ENCODE measurements around the gene GRB10. TPM values are rescaled to one million over a fixed set of nuclear protein-coding genes. Genes with fewer than 3 reads are reported as not detected.

Gene GRB10
- total and polyA plus RNA-seq, 2 experiments from 2014 or later: 35.0 to 154 TPM

GRCh38 chr7:50787825-50788224 is 5.1 kb upstream of the GRB10 start:
- peaks cover 50% of the 10 kb centered on the region for H3K4me1 Mint-ChIP-seq
- Histone ChIP-seq H3K79me2 (replicated peaks; ENCODE audit: insufficient read depth) (peaks cover 97% of the 10 kb centered on the region), H3K4me3 (no peak overlapping the region), H4K20me1 (replicated peaks; ENCODE audit: insufficient read depth) (peaks cover 42% of the 10 kb centered on the region), H3K4me2 (no peak overlapping the region), H3K9me2 (ENCODE audit: insufficient read depth) (0 out of 2 replicates have a peak, but pooled peaks cover 2% of the 10 kb centered on the region), H3K27me3 (ENCODE audit: insufficient read depth) (peaks cover 5% of the 10 kb centered on the region; the same call in 1 of the 2 replicates), H3K4me1 (ENCODE audit: insufficient read depth) (peaks cover 34% of the 10 kb centered on the region), H2AFZ (no peak overlapping the region), H3K36me3 (ENCODE audit: insufficient read depth) (no peaks in the 10 kb centered on the region), H3K27ac (ENCODE audit: low read depth) (no peak overlapping the region), H3F3A (replicated peaks; ENCODE audit: low read depth) (no peaks in the 10 kb centered on the region; the same call in 1 of the 2 replicates)
- H3K36me3 Mint-ChIP-seq (ENCODE audit: low read depth): peaks cover 46% of the 10 kb centered on the region
- TF ChIP-seq ZNF331 (CRISPR knock-in tag; IDR thresholded peaks at IDR 0.05; ENCODE audit: low read depth): no peak
- TF ChIP-seq NANOG (IDR thresholded peaks at IDR 0.05; ENCODE audit: borderline replicate concordance): no peak
- no peak for TF ChIP-seq REST (IDR thresholded peaks at IDR 0.05; ENCODE audit: unreplicated experiment)
- no peak for TF ChIP-seq STAT1 (IDR thresholded peaks at IDR 0.05; ENCODE audit: unreplicated experiment)
- no peak for TF ChIP-seq CTCF (conservative IDR thresholded peaks at IDR 0.05; ENCODE audit: low read depth in 2 of 2)
- TF ChIP-seq JUNB (IDR thresholded peaks at IDR 0.05; ENCODE audit: unreplicated experiment): no peak
- no peak for TF ChIP-seq POLR2AphosphoS5 (IDR thresholded peaks at IDR 0.05; ENCODE audit: low read depth)
- no peak for TF ChIP-seq EZH2 (IDR thresholded peaks at IDR 0.05; ENCODE audit: low read depth, unreplicated experiment)
- no peak for TF ChIP-seq EZH2phosphoT487 (IDR thresholded peaks at IDR 0.05; ENCODE audit: unreplicated experiment)
- no peak for TF ChIP-seq CREB1 (CRISPR knock-in tag; IDR thresholded peaks at IDR 0.05; ENCODE audit: low read depth)
- no peak for TF ChIP-seq ETS1 (IDR thresholded peaks at IDR 0.05)
- TF ChIP-seq, protein P1, sequence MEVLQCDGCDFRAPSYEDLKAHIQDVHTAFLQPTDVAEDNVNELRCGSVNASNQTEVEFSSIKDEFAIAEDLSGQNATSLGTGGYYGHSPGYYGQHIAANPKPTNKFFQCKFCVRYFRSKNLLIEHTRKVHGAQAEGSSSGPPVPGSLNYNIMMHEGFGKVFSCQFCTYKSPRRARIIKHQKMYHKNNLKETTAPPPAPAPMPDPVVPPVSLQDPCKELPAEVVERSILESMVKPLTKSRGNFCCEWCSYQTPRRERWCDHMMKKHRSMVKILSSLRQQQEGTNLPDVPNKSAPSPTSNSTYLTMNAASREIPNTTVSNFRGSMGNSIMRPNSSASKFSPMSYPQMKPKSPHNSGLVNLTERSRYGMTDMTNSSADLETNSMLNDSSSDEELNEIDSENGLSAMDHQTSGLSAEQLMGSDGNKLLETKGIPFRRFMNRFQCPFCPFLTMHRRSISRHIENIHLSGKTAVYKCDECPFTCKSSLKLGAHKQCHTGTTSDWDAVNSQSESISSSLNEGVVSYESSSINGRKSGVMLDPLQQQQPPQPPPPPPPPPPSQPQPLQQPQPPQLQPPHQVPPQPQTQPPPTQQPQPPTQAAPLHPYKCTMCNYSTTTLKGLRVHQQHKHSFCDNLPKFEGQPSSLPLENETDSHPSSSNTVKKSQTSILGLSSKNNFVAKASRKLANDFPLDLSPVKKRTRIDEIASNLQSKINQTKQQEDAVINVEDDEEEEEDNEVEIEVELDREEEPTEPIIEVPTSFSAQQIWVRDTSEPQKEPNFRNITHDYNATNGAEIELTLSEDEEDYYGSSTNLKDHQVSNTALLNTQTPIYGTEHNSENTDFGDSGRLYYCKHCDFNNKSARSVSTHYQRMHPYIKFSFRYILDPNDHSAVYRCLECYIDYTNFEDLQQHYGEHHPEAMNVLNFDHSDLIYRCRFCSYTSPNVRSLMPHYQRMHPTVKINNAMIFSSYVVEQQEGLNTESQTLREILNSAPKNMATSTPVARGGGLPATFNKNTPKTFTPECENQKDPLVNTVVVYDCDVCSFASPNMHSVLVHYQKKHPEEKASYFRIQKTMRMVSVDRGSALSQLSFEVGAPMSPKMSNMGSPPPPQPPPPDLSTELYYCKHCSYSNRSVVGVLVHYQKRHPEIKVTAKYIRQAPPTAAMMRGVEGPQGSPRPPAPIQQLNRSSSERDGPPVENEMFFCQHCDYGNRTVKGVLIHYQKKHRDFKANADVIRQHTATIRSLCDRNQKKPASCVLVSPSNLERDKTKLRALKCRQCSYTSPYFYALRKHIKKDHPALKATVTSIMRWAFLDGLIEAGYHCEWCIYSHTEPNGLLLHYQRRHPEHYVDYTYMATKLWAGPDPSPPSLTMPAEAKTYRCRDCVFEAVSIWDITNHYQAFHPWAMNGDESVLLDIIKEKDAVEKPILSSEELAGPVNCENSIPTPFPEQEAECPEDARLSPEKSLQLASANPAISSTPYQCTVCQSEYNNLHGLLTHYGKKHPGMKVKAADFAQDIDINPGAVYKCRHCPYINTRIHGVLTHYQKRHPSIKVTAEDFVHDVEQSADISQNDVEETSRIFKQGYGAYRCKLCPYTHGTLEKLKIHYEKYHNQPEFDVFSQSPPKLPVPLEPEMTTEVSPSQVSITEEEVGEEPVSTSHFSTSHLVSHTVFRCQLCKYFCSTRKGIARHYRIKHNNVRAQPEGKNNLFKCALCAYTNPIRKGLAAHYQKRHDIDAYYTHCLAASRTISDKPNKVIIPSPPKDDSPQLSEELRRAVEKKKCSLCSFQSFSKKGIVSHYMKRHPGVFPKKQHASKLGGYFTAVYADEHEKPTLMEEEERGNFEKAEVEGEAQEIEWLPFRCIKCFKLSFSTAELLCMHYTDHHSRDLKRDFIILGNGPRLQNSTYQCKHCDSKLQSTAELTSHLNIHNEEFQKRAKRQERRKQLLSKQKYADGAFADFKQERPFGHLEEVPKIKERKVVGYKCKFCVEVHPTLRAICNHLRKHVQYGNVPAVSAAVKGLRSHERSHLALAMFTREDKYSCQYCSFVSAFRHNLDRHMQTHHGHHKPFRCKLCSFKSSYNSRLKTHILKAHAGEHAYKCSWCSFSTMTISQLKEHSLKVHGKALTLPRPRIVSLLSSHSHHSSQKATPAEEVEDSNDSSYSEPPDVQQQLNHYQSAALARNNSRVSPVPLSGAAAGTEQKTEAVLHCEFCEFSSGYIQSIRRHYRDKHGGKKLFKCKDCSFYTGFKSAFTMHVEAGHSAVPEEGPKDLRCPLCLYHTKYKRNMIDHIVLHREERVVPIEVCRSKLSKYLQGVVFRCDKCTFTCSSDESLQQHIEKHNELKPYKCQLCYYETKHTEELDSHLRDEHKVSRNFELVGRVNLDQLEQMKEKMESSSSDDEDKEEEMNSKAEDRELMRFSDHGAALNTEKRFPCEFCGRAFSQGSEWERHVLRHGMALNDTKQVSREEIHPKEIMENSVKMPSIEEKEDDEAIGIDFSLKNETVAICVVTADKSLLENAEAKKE (CRISPR knock-in tag; IDR thresholded peaks at IDR 0.05): no peak
- TF ChIP-seq ZNF114 (CRISPR knock-in tag; IDR thresholded peaks at IDR 0.05): no peak
- DNase-seq (ENCODE audit: low spot score) (no peak), ATAC-seq (no peak)
- H3K27ac Mint-ChIP-seq: no peak overlapping the region
- H3K4me3 Mint-ChIP-seq: no peak overlapping the region
- H3K9me3 Mint-ChIP-seq: peaks cover 19% of the 10 kb centered on the region
- peaks cover 13% of the 10 kb centered on the region for H3K27me3 Mint-ChIP-seq (ENCODE audit: insufficient read depth, low read depth, poor library complexity)

Measured in GM23338 (cell line).